ENCODE data around the gene SLC15A3.

SLC15A3 gene

GRCh38 chr11:60944490-60945294 lies 7.3 kb downstream of the SLC15A3 start:
- DNase-seq: peak; percentile 60 to 77 (median 68)

GRCh38 chr11:60942970-60943565 lies 8.9 kb downstream of the SLC15A3 start:
- DNase-seq: no peak

- no peak for DNase-seq
Measured at GRCh38 chr11:60942219-60942618, 9.8 kb downstream of the SLC15A3 start.

- no peak for DNase-seq
Measured at GRCh38 chr11:60941371-60942119, 10.4 kb downstream of the SLC15A3 start.

- no peak for DNase-seq
Measured at GRCh38 chr11:60939855-60940254, 12.1 kb downstream of the SLC15A3 start.

GRCh38 chr11:60939301-60939700 lies 12.7 kb downstream of the SLC15A3 start:
- DNase-seq: no peak

GRCh38 chr11:60938500-60938899 lies 13.5 kb downstream of the SLC15A3 start:
- no peak for DNase-seq

- no peak for DNase-seq
Measured at GRCh38 chr11:60937811-60938210, 14.2 kb downstream of the SLC15A3 start.

GRCh38 chr11:60937144-60937527 lies 14.8 kb downstream of the SLC15A3 start:
- no peak for DNase-seq

GRCh38 chr11:60936467-60937143 lies 15.4 kb downstream of the SLC15A3 start:
- DNase-seq: no peak

- peak in 1 of 4 experiments; percentile 46 for DNase-seq
Measured at GRCh38 chr11:60935676-60936442, 16.1 kb downstream of the SLC15A3 start.

- peak in 1 of 4 experiments; percentile 49 for DNase-seq
Measured at GRCh38 chr11:60934790-60935605, 17.0 kb downstream of the SLC15A3 start.

- peak in 1 of 4 experiments; percentile 40 for DNase-seq
Measured at GRCh38 chr11:60934124-60934789, 17.7 kb downstream of the SLC15A3 start.

- DNase-seq: peak in 3 of 4 experiments; percentile 40 to 46 (median 40)
Measured at GRCh38 chr11:60933416-60934123, 18.4 kb downstream of the SLC15A3 start.

- no peak for DNase-seq
Measured at GRCh38 chr11:60932605-60933356, 19.2 kb downstream of the SLC15A3 start.

GRCh38 chr11:60931917-60932316 lies 20.1 kb downstream of the SLC15A3 start:
- no peak for DNase-seq

GRCh38 chr11:60930394-60930793 lies 21.6 kb downstream of the SLC15A3 start:
- DNase-seq: no peak

GRCh38 chr11:60929764-60930163 lies 22.2 kb downstream of the SLC15A3 start:
- DNase-seq: no peak

- no peak for DNase-seq
Measured at GRCh38 chr11:60928563-60929001, 23.4 kb downstream of the SLC15A3 start.

Data from suppressor macrophage (primary cell).